GM15510 (cell line): ENCODE results near the gene HSPA1B.
A peak's percentile ranks its signal among the peaks of the same experiment; 100 is the strongest.

Experiments used
- POLR2A ChIP-seq: IDR thresholded peaks from 3 replicates; pipeline ENCODE4 v1.6.1; 2011; ENCODE audit warnings: borderline replicate concordance; ENCODE audit not compliant: insufficient read length; ENCODE audit errors: extremely low read depth

Gene HSPA1B

GRCh38 chr6:31827286-31828079 is at the start of gene HSPA1B:
HSPA1B (plus strand) TSS chr6:31827738; CDS start chr6:31827951, 213 bp downstream.
- TF ChIP-seq POLR2A: peak; percentile 99

- no peak for TF ChIP-seq POLR2A
Measured at GRCh38 chr6:31778193-31778592, 49.3 kb upstream of the HSPA1B start.

- no peak for TF ChIP-seq POLR2A
Measured at GRCh38 chr6:31778999-31779885, 48.3 kb upstream of the HSPA1B start.

GRCh38 chr6:31779908-31780307 is 47.6 kb upstream of the HSPA1B start:
- no peak for TF ChIP-seq POLR2A

GRCh38 chr6:31780507-31781243 is 46.9 kb upstream of the HSPA1B start:
- TF ChIP-seq POLR2A: no peak

GRCh38 chr6:31781244-31782125 is 46.1 kb upstream of the HSPA1B start:
- no peak for TF ChIP-seq POLR2A

- TF ChIP-seq POLR2A: no peak
Measured at GRCh38 chr6:31782126-31782855, 45.2 kb upstream of the HSPA1B start.

- no peak for TF ChIP-seq POLR2A
Measured at GRCh38 chr6:31784098-31784925, 43.2 kb upstream of the HSPA1B start.

- no peak for TF ChIP-seq POLR2A
Measured at GRCh38 chr6:31785475-31785874, 42.1 kb upstream of the HSPA1B start.

- TF ChIP-seq POLR2A: no peak
Measured at GRCh38 chr6:31791324-31792089, 36.0 kb upstream of the HSPA1B start.

- TF ChIP-seq POLR2A: no peak
Measured at GRCh38 chr6:31792090-31792374, 35.5 kb upstream of the HSPA1B start.

- TF ChIP-seq POLR2A: no peak
Measured at GRCh38 chr6:31792761-31793171, 34.8 kb upstream of the HSPA1B start.
